Measurements from ENCODE around the gene GALNT7. TPM values are rescaled to one million over a fixed set of nuclear protein-coding genes. Genes with fewer than 3 reads are reported as not detected.

The GALNT7 gene
- total and polyA plus RNA-seq, 10 of the 15 experiments (the other 5 are each of a cell fraction or from before 2014, with no cell fraction given) = 14.2 to 33.2 (median 28.9) TPM

DNA sequence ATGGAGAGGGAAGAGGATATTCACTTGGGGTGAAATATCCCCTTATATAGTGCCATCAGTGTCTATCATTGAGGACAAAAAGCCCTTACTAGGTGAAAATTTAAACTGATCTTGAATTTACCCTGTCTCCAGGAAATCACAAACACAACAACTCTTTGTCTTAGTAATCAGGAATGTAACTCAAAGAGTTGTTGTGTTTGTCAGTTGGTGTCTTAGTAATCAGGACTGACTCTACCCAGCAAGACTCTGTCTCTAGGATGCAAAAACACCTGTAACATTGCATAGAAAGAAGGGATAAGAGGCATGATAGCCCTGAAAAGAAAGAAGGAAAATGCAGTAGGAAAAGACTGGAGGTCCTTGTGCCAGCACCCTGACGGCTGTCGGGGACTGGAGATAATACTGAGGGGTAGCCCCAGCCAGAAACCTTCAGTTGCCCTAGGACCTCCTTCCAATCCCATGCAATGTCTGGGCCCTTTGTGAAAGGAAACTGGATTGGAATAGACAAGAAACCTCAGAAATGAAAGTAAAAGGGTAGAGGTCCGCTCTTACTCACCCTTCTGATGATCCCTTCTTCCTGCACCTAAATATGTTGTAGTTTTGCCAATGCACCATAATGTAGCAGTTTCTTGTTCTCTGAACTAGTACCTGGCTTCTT is 120.2 kb downstream of the GALNT7 start:
- ATAC-seq (peak; percentile 42), DNase-seq (ENCODE audit: low read depth, low spot score) (no peak), FAIRE-seq (peak; percentile 31)
- peak overlapping the region; percentile 28; the same call in 1 of the 2 replicates for H3K4me3 ChIP-seq
- peaks cover 9% of the 10 kb centered on the region; the same call in 2 of the 3 replicates for H3K9me3 ChIP-seq (replicated peaks; ENCODE audit: control insufficient read depth, insufficient read depth, low read length)
- intact Hi-C loops (cut with micrococcal nuclease; ENCODE audit: unreplicated experiment) = loop anchor here (1.0 kb wide), 1 partner anchor 128 kb away; no protein-coding TSS in a partner anchor
- H3K4me1 ChIP-seq (ENCODE audit: control insufficient read depth, insufficient read depth, low read length) = peaks cover 5% of the 10 kb centered on the region; the same call in 1 of the 2 replicates
- no peaks in the 10 kb centered on the region for H4K20me1 ChIP-seq (ENCODE audit: control insufficient read depth, insufficient read depth)
- no peaks in the 10 kb centered on the region for H3K27me3 ChIP-seq (replicated peaks in 1 of 2; ENCODE audit: control insufficient read depth in 2 of 2, insufficient read depth in 2 of 2, low read length in 1 of 2)
- H3K79me2 ChIP-seq (ENCODE audit: control insufficient read depth, insufficient read depth, low read length) = no peaks in the 10 kb centered on the region; the same call in none of the 2 replicates
- H3K27ac ChIP-seq (ENCODE audit: control insufficient read depth, insufficient read depth) = peak overlapping the region; percentile 7
- ChIA-PET POLR2A (no interaction called here), RAD21 (ENCODE audit: unreplicated experiment) (interaction anchor here (0.6 to 1.8 kb wide), 4 partner anchors 13 to 264 kb away, joined by 3 to 5 read pairs (median 4); no protein-coding TSS in a partner anchor), CTCF (interaction anchor here (0.7 to 9.3 kb wide), 14 partner anchors 8 to 275 kb away, joined by 3 to 146 read pairs (median 4); no protein-coding TSS in a partner anchor), SMC1A (ENCODE audit: uncharacterized antibody, unreplicated experiment) (interaction anchor here (0.7 to 2.1 kb wide), 7 partner anchors 12 to 249 kb away, joined by 3 to 9 read pairs (median 7); no protein-coding TSS in a partner anchor)
- peak overlapping the region; percentile 64 for H3K4me2 ChIP-seq (ENCODE audit: control insufficient read depth, insufficient read depth)
- in situ Hi-C loops (cut with MboI) = no loop called here
- no peak for TF ChIP-seq GABPA (IDR thresholded peaks at IDR 0.05; ENCODE audit: low read depth)
- no peak for TF ChIP-seq NFYA (IDR thresholded peaks at IDR 0.05; ENCODE audit: borderline replicate concordance, low read depth, low read length)
- no peak for TF ChIP-seq SUZ12 (IDR thresholded peaks at IDR 0.05; ENCODE audit: unreplicated experiment)
- no peak for TF ChIP-seq RELA (IDR thresholded peaks at IDR 0.05; ENCODE audit: borderline replicate concordance, partially characterized antibody)
- no peak for TF ChIP-seq ASH2L (IDR thresholded peaks at IDR 0.05; ENCODE audit: borderline replicate concordance, low read depth)
- no peak for TF ChIP-seq WRNIP1 (IDR thresholded peaks at IDR 0.05; ENCODE audit: borderline replicate concordance, low read depth, low read length)
- TF ChIP-seq STAT1 (conservative IDR thresholded peaks at IDR 0.05) = no peak
- TF ChIP-seq FOS (IDR thresholded peaks at IDR 0.05; ENCODE audit: borderline replicate concordance, extremely low read depth, insufficient read length) = no peak
- TF ChIP-seq NR2C1 (IDR thresholded peaks at IDR 0.05) = no peak
- TF ChIP-seq MXI1 (IDR thresholded peaks at IDR 0.05; ENCODE audit: low read depth, low read length) = no peak
- H3K9ac ChIP-seq (ENCODE audit: control insufficient read depth, insufficient read depth, low read length) = no peak overlapping the region
- no TSS peak for BruUV-seq (replicated peaks)
- no peaks in the 10 kb centered on the region; a peak in 1 of 4 replicates for H3K36me3 ChIP-seq (ENCODE audit: control insufficient read depth in 2 of 2, insufficient read depth in 2 of 2, low read length in 1 of 2)
- peak overlapping the region; percentile 24; the same call in 1 of the 2 replicates for H2AFZ ChIP-seq (ENCODE audit: control insufficient read depth, low read depth, low read length)
- 84% methylated on average over 3 of the region's 3 CpGs for WGBS (ENCODE audit: insufficient coverage, insufficient replicate concordance, low lambda C conversion rate, missing lambda C conversion rate)

All from GM12878 (cell line).